Measurements from ENCODE around the gene CCDC149. TPM values are rescaled to one million over a fixed set of nuclear protein-coding genes. Genes with fewer than 3 reads are reported as not detected.
A peak's percentile ranks its signal among the peaks of the same experiment; 100 is the strongest.

CCDC149 gene
- 11.4 TPM for total RNA-seq

GRCh38 chr4:24912252-24913118 lies at the start of gene CCDC149:
TSS of gene CCDC149 (minus strand) at chr4:24913042. CDS start at chr4:24912864, 178 bp downstream.
- DNase-seq: peak; percentile 20

GRCh38 chr4:24957886-24958285 lies 45.0 kb upstream of the CCDC149 start:
- no peak for DNase-seq

GRCh38 chr4:24956763-24957162 lies 43.9 kb upstream of the CCDC149 start:
- no peak for DNase-seq

GRCh38 chr4:24956091-24956490 lies 43.2 kb upstream of the CCDC149 start:
- no peak for DNase-seq

- DNase-seq: no peak
Measured at GRCh38 chr4:24952667-24953066, 39.8 kb upstream of the CCDC149 start.

- DNase-seq: no peak
Measured at GRCh38 chr4:24949970-24950369, 37.1 kb upstream of the CCDC149 start.

GRCh38 chr4:24937917-24938281 lies 25.1 kb upstream of the CCDC149 start:
- DNase-seq: no peak

- DNase-seq: no peak
Measured at GRCh38 chr4:24937176-24937916, 24.5 kb upstream of the CCDC149 start.

- no peak for DNase-seq
Measured at GRCh38 chr4:24935856-24936255, 23.0 kb upstream of the CCDC149 start.

- DNase-seq: no peak
Measured at GRCh38 chr4:24934311-24934710, 21.5 kb upstream of the CCDC149 start.

GRCh38 chr4:24933684-24934275 lies 20.9 kb upstream of the CCDC149 start:
- no peak for DNase-seq

GRCh38 chr4:24932515-24933225 lies 19.8 kb upstream of the CCDC149 start:
- no peak for DNase-seq

GRCh38 chr4:24930151-24930550 lies 17.3 kb upstream of the CCDC149 start:
- DNase-seq: no peak

- no peak for DNase-seq
Measured at GRCh38 chr4:24928708-24929107, 15.9 kb upstream of the CCDC149 start.

- DNase-seq: no peak
Measured at GRCh38 chr4:24927049-24927448, 14.2 kb upstream of the CCDC149 start.

GRCh38 chr4:24924309-24924781 lies 11.5 kb upstream of the CCDC149 start:
- no peak for DNase-seq

GRCh38 chr4:24923550-24923949 lies 10.7 kb upstream of the CCDC149 start:
- DNase-seq: no peak

GRCh38 chr4:24923002-24923401 lies 10.2 kb upstream of the CCDC149 start:
- DNase-seq: no peak

- DNase-seq: no peak
Measured at GRCh38 chr4:24922416-24922815, 9.6 kb upstream of the CCDC149 start.

- DNase-seq: no peak
Measured at GRCh38 chr4:24921491-24921890, 8.6 kb upstream of the CCDC149 start.

GRCh38 chr4:24920008-24920407 lies 7.2 kb upstream of the CCDC149 start:
- DNase-seq: no peak

GRCh38 chr4:24917076-24917856 lies 4.4 kb upstream of the CCDC149 start:
- no peak for DNase-seq
